A673 (cell line): Measurements from ENCODE around the gene SEMA6A.

Experiments
- EZH2 ChIP-seq: fragments of 200-600 bp; sonication (generic); IDR thresholded peaks from 2 replicates; pipeline ENCODE4 v1.6.1; 2017; ENCODE audit warnings: borderline replicate concordance, low read depth, mild to moderate bottlenecking, mixed read lengths, antibody characterized with exemption, low read length; ENCODE audit not compliant: poor library complexity, severe bottlenecking
- TF ChIP-seq, protein P1 (sequence below): fragments of 300-800, 200-600 bp; sonication (generic); conservative IDR thresholded peaks from 2 replicates; pipeline ENCODE4 v1.5.1; 2017; ENCODE audit warnings: low read depth, mild to moderate bottlenecking, antibody characterized with exemption, low read length, moderate library complexity, mixed read lengths

DNA sequence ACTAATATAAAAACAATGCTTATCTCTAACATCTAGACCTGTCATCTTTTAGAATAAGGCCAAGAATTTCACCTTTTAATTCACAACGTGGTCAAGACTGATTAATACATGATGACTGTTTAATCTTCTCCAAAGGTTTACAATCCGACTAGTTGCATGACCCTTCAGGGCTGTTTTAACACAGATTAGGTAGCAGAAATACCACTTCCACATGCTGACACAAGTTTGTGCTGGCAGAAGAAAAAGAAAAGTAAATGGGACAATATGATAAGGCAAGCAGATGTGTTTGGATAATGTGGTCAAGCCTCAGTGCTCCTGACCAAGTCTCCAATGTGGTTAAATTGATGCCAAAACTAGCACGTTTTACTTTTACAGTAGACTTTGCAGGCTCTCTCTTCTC is 31.1 kb downstream of the SEMA6A start:
- no peak for TF ChIP-seq EZH2
- TF ChIP-seq, protein P1, sequence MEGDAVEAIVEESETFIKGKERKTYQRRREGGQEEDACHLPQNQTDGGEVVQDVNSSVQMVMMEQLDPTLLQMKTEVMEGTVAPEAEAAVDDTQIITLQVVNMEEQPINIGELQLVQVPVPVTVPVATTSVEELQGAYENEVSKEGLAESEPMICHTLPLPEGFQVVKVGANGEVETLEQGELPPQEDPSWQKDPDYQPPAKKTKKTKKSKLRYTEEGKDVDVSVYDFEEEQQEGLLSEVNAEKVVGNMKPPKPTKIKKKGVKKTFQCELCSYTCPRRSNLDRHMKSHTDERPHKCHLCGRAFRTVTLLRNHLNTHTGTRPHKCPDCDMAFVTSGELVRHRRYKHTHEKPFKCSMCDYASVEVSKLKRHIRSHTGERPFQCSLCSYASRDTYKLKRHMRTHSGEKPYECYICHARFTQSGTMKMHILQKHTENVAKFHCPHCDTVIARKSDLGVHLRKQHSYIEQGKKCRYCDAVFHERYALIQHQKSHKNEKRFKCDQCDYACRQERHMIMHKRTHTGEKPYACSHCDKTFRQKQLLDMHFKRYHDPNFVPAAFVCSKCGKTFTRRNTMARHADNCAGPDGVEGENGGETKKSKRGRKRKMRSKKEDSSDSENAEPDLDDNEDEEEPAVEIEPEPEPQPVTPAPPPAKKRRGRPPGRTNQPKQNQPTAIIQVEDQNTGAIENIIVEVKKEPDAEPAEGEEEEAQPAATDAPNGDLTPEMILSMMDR = no peak
